HG02623 (cell line): ENCODE results near the gene GPRC5A.
"Not testable (repeated sequence)": the region's sequence is repeated elsewhere in the genome, so short reads cannot be mapped to it uniquely, and the experiment has no call there.

ENCODE experiments used
- ATAC-seq: cut with Tn5 transposase; IDR thresholded peaks from one replicate; pipeline ENCODE4 v1.9.1; 2021; ENCODE audit warnings: moderate library complexity; ENCODE audit not compliant: unreplicated experiment

The GPRC5A gene

GRCh38 chr12:12891080-12891880 lies at the start of gene GPRC5A:
Gene GPRC5A, plus strand, starts transcription at chr12:12891562. Its CDS starts 16,688 bp downstream, at chr12:12908250.
- ATAC-seq = no peak

- ATAC-seq = no peak
These were observed 45.5 kb upstream of the GPRC5A start for GRCh38 chr12:12845794-12846243.

DNA sequence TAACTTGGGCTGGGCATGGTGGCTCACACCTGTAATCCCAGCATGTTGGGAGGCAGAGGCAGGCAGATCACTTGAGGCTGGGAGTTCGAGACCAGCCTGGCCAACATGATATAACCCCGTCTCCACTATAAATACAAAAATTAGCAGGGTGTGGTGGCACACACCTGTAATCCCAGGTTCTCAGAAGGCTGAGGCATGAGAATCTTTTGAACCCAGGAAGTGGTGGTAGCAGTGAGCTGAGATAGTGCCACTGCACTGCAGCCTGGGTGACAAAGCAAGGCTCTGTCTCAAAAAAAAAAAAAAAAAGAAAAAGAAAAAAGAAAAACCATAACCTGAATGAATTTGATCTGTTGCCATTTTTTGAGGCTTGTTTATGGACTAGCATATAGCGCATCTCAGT lies 44.6 kb upstream of the GPRC5A start:
- not testable (repeated sequence) for ATAC-seq

- ATAC-seq = no peak
These were observed 37.9 kb upstream of the GPRC5A start for GRCh38 chr12:12853435-12853834.

DNA sequence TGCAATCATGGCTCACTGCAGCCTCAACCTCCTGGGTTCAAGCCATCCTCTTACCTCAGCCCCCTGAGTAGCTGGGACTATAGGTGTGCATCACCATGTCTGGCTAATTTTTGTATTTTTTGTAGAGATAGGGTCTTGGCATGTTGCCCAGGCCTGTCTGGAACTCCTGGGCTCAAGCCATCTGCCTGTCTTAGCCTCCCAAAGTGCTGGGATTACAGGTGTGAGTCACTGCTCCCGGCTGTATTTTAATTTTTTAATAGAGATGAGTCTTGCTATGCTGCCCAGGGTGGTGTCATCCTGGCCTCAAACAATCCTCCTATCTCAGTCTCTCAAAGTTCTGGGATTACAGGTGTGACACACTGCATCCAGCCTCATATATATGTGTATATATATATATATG lies 31.7 kb upstream of the GPRC5A start:
- no peak for ATAC-seq

DNA sequence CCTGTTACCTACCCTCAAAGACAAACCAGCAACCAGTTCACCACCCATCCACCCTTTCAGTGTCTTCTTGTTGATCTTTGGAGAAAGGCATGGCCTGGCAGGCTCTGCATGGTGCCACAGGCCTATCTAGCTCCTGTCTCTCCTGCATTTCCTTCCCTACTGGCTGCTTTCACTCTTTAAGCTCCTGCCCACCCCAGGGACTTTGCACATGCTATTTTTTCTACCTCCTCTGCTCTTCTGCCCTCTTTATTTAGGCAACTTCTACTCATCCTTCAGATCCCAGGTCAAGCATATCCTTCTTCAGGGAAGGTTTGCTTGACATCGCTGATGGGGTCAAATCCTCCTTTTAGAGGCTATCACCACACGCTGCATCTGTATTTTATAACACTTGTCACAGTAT lies 27.1 kb upstream of the GPRC5A start:
- no peak for ATAC-seq

GRCh38 chr12:12868477-12869235 lies 22.7 kb upstream of the GPRC5A start:
- no peak for ATAC-seq

DNA sequence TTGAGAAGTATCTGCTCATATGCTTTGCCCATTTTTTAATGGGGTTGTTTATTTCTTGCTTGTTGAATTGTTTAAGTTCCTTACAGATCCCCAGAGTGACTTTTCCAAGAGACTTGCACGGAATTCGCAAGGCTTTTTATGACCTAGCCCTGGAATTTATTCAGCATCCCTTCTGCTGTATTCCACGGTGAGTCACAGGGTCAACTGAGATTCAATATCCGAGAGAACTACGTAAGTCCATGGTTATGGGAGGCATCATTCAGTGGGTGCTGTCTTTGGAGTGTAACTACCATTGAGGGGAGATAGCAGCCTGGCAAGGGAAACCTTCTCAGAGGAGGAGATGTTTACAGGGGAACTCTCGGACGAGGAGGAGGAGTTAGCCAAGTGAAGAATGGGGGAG lies 20.9 kb upstream of the GPRC5A start:
- ATAC-seq = no peak

DNA sequence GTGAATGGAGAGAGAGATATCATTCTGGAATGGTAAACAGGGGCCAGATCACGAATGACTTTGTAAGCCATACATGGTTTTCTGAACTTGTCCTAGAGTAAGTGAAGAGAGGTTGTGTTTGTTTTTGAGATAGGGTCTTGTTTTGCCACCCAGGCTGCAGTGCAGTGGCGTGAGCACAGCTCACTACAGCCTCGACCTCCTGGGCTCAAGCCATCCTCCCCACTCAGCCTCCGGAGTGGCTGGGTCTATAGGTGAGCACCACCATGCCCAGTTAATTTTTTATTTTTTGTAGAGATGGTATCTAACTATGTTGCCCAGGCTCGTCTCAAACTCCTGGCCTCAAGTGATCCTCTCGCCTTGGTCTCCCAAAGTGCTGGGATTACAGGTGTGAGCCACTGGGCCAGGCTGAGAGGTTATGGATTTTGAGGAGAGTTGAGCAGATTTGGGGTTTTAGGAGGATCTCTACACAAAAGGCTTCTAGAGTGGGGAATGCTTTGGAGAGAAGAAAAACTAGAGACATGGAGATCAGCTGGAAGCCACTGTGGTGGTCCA lies 19.7 kb upstream of the GPRC5A start:
- no peak for ATAC-seq

- ATAC-seq = no peak
These were observed 19.0 kb upstream of the GPRC5A start for GRCh38 chr12:12872139-12872933.

DNA sequence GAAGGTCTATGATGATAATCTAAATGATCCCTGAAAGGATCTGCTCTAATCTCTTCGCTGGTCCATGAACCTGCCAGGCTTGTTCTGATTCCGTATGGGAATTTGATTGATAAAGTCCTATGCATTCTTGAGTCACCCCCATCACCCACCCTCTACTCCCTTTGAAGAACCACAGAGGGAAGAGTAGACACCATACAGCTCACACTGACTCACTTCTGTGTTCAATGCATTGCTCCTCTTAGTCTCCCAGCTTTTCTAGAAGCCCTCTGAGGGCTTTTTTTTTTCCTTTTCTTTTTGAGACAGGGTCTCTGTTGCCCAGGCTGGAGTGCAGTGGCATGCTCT lies 18.5 kb upstream of the GPRC5A start:
- no peak for ATAC-seq

DNA sequence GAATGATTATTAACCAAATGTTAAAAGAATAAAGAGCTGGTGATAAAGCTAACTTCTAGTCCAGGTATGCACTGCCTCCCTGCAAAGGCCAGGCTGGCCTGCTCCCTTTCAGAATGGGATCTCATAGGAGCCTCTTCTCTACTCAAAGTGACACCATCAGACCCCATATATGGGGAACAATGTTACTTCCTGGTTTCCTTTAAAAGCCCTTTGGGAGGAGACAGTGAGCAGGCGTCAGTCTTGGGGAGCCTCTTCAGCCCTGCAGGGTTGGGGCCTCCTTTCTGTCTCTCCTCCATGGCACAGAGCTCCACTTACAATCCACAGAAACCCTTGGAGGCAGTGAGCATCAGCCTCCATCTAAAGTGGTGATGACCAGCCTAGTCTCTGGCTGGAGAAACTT lies 17.3 kb upstream of the GPRC5A start:
- ATAC-seq = no peak

DNA sequence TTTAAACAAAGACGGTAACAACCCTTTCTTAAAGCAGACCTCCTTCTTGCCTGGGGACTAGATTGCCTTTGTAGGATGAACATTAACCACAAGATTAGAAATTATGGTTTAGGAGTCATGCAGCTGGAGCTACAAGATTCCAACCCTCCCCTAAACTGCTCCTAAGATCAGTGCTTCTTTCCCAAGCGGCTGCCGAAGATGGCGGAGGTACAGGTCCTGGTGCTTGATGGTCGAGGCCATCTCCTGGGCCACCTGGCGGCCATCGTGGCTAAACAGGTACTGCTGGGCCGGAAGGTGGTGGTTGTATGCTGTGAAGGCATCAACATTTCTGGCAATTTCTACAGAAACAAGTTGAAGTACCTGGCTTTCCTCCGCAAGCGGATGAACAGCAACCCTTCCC lies 16.1 kb upstream of the GPRC5A start:
- not testable (repeated sequence) for ATAC-seq

DNA sequence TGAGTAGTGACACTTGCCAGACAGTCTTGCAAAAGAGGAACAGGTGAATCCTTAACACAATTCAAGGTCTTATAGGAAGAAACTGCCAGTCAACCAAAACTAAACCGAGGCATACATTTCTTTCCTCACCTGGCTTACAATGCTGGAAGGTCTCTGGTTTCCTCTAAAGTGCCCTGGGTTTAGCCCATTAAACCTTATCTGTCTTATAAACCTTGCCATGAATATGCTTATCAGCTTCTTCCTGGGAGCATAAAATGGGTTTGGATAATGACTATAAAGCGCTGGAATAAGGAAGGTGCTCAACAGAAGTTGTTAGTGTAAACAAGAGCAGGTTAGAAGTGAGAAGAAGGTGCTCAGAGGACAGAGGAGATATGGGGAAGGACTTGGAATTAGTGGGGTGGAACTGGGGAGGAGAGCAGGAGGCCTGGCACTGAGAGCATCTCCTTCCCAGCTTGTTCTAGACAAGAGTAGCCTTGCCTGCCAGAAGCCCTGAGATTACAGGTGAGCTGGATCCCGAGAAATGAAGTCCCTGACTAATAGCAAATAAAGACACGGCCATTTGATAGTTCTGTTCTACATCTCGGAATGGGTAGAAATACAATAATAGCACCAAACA lies 14.1 kb upstream of the GPRC5A start:
- ATAC-seq = no peak

GRCh38 chr12:12877781-12878455 lies 13.4 kb upstream of the GPRC5A start:
- no peak for ATAC-seq

DNA sequence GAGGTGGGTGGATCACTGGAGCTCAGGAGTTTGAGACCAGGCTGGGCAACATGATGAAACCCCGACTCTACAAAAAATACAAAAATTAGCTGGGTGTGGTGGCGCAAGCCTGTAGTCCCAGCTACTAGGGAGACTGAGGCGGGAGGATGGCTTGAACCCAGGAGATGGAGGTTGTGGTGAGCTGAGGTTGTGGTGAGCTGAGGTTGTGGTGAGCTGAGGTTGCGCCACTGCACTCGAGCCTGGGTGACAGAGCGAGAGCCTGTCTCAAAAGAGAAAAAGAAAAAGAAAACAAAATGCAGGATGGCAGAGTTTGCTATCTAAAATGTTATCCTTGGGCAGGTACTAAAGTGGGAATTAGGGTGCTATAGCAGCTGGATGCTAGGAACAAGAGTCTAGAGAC lies 10.8 kb upstream of the GPRC5A start:
- no peak for ATAC-seq

GRCh38 chr12:12881151-12881909 lies 10.0 kb upstream of the GPRC5A start:
- no peak for ATAC-seq

GRCh38 chr12:12882288-12882687 lies 9.1 kb upstream of the GPRC5A start:
- ATAC-seq = no peak

DNA sequence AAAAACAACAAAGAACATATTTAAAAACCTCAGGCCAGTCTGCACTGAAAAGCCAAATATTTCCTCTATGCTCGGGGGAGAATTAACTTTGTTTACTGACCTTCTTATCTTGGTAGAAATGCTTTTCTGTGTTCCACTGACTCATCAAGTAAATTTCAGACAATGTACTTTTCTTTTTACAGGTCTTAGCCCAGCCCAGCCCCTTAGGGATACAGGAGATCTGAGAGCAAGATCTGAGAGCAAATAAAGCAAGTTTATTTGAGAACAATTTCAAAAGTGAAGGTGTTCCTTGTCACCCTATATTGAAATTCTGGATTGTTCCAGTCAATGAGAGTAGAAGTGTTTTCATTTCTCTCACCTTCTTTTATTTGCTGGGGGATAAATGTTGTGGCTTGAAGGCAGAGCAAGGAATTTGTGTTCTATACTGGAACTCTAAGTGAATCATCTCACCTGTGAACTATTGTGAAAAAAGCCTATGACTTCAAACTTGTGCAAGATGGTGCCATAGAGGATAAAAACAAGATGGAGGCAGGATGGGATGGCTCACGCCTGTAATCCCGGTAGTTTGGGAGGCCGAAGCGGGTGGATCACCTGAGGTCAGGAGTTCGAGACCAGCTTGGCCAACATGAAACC lies 7.9 kb upstream of the GPRC5A start:
- no peak for ATAC-seq
